Osteocyte (in vitro differentiated cells): ENCODE data around the gene IGFBP3. TPM values are rescaled to one million over a fixed set of nuclear protein-coding genes. Genes with fewer than 3 reads are reported as not detected.

Source experiments
- DNase-seq: peaks from one replicate; pipeline ENCODE4 v3.0.0; 2021; ENCODE audit warnings: mixed read lengths; ENCODE audit not compliant: unreplicated experiment; ENCODE audit errors: extremely low spot score
- H3K27ac Mint-ChIP-seq: one replicate; pipeline ENCODE4 v1.8.0; 2021; ENCODE audit warnings: mild to moderate bottlenecking, mixed read lengths; ENCODE audit not compliant: unreplicated experiment
- H3K27me3 Mint-ChIP-seq: one replicate; pipeline ENCODE4 v1.8.0; 2021; ENCODE audit warnings: mixed read lengths; ENCODE audit not compliant: unreplicated experiment
- H3K36me3 Mint-ChIP-seq: one replicate; pipeline ENCODE4 v1.8.0; 2021; ENCODE audit warnings: mixed read lengths; ENCODE audit not compliant: unreplicated experiment
- H3K4me1 Mint-ChIP-seq: one replicate; pipeline ENCODE4 v1.8.0; 2021; ENCODE audit warnings: mixed read lengths; ENCODE audit not compliant: unreplicated experiment
- H3K4me3 Mint-ChIP-seq: one replicate; pipeline ENCODE4 v1.8.0; 2021; ENCODE audit warnings: mild to moderate bottlenecking, moderate library complexity, mixed read lengths; ENCODE audit not compliant: unreplicated experiment
- H3K9me3 Mint-ChIP-seq: one replicate; pipeline ENCODE4 v1.8.0; 2021; ENCODE audit warnings: mixed read lengths; ENCODE audit not compliant: unreplicated experiment
- CTCF ChIP-seq: fragments of 200-600 bp; sonication (generic); IDR thresholded peaks from 2 replicates; pipeline ENCODE4 v1.5.0; 2021; ENCODE audit warnings: antibody characterized with exemption, mild to moderate bottlenecking, moderate library complexity
- total RNA-seq: library from RNA; stranded (reverse); gene quantifications from 2 replicates; pipeline ENCODE4 v1.2.1, GENCODE V29; 2021

IGFBP3 gene
- total RNA-seq, 1 donor from 2014 or later = 321 TPM

- DNase-seq = no peak
- Mint-ChIP-seq H3K9me3 (peaks cover 7% of the 10 kb centered on the region), H3K27me3 (no peaks in the 10 kb centered on the region), H3K4me1 (no peaks in the 10 kb centered on the region), H3K27ac (no peak overlapping the region), H3K4me3 (no peak overlapping the region), H3K36me3 (peaks cover 2% of the 10 kb centered on the region)
- TF ChIP-seq CTCF = no peak
Observed at GRCh38 chr7:45902820-45903219, 18.3 kb downstream of the IGFBP3 start.

DNA sequence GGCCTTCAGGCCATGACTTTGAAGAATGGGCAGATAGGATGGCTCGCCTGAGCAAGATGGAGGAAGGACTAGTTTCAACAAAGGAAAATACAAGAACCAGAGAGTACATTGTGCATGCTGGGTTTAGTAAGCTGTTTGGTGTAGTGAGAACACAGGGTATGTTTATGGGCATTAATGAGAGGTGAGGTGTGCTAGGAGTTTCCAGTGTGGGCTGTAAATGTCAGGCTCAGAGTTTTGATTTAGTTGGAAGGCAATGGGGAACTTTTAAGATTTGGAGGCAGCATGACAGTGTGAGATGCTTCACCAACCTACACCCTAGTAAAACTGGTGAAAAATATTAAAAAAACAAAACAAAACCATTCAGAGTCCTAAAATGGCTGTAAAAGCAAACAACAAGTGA, 19.5 kb downstream of the IGFBP3 start:
- no peak for DNase-seq
- Mint-ChIP-seq H3K4me3 (no peak overlapping the region), H3K9me3 (peaks cover 7% of the 10 kb centered on the region), H3K27me3 (no peaks in the 10 kb centered on the region), H3K4me1 (peaks cover 4% of the 10 kb centered on the region), H3K36me3 (peaks cover 2% of the 10 kb centered on the region), H3K27ac (no peak overlapping the region)
- no peak for TF ChIP-seq CTCF

GRCh38 chr7:45898222-45898621, 22.9 kb downstream of the IGFBP3 start:
- Mint-ChIP-seq H3K27ac (no peak overlapping the region), H3K4me3 (no peak overlapping the region), H3K27me3 (no peaks in the 10 kb centered on the region), H3K36me3 (no peaks in the 10 kb centered on the region), H3K9me3 (no peaks in the 10 kb centered on the region), H3K4me1 (peaks cover 4% of the 10 kb centered on the region)
- TF ChIP-seq CTCF = no peak
- DNase-seq = no peak

- H3K27me3 Mint-ChIP-seq = no peaks in the 10 kb centered on the region
- no peak for TF ChIP-seq CTCF
- no peaks in the 10 kb centered on the region for H3K9me3 Mint-ChIP-seq
- H3K4me3 Mint-ChIP-seq = no peak overlapping the region
- no peak for DNase-seq
- peaks cover 4% of the 10 kb centered on the region for H3K4me1 Mint-ChIP-seq
- H3K27ac Mint-ChIP-seq = no peak overlapping the region
- no peaks in the 10 kb centered on the region for H3K36me3 Mint-ChIP-seq
Observed at GRCh38 chr7:45897042-45897690, 23.9 kb downstream of the IGFBP3 start.

GRCh38 chr7:45894665-45895062, 26.4 kb downstream of the IGFBP3 start:
- H3K4me3 Mint-ChIP-seq = no peak overlapping the region
- DNase-seq = no peak
- H3K27me3 Mint-ChIP-seq = no peaks in the 10 kb centered on the region
- no peak for TF ChIP-seq CTCF
- no peaks in the 10 kb centered on the region for H3K36me3 Mint-ChIP-seq
- H3K27ac Mint-ChIP-seq = no peak overlapping the region
- peaks cover 13% of the 10 kb centered on the region for H3K4me1 Mint-ChIP-seq
- no peaks in the 10 kb centered on the region for H3K9me3 Mint-ChIP-seq
